Measurements from ENCODE around the gene PDE3A. TPM values are rescaled to one million over a fixed set of nuclear protein-coding genes. Genes with fewer than 3 reads are reported as not detected.

PDE3A gene
- total RNA-seq, 1 experiment from 2014 or later, result 0.12 TPM

GRCh38 chr12:20370014-20370386 lies 1.7 kb downstream of the PDE3A start (continued):
- TF ChIP-seq ZFX (IDR thresholded peaks at IDR 0.05), result no peak
- no peak for TF ChIP-seq RAD21 (IDR thresholded peaks at IDR 0.05; ENCODE audit: low read depth)
- TF ChIP-seq SIN3A (IDR thresholded peaks at IDR 0.05; ENCODE audit: low read depth), result no peak
- TF ChIP-seq YY1 (IDR thresholded peaks at IDR 0.05; ENCODE audit: extremely low read depth, insufficient replicate concordance, low read depth, low read length), result no peak
- no peak for TF ChIP-seq POLR2A (IDR thresholded peaks at IDR 0.05; ENCODE audit: borderline replicate concordance, extremely low read depth, insufficient read depth, insufficient read length)
- TF ChIP-seq EGR1 (IDR thresholded peaks at IDR 0.05; ENCODE audit: low read depth), result no peak

GRCh38 chr12:20370866-20371519 lies 2.7 kb downstream of the PDE3A start:
- DNase-seq (ENCODE audit: low read depth, low spot score) (no peak), ATAC-seq (no peak)
- no peaks in the 10 kb centered on the region for H3K9me2 ChIP-seq (ENCODE audit: insufficient read depth)
- POLR2A ChIA-PET, result no interaction called here
- no peaks in the 10 kb centered on the region for H3K79me2 ChIP-seq (ENCODE audit: insufficient read depth, low read length)
- H3K4me1 ChIP-seq (ENCODE audit: control insufficient read depth in 1 of 2, insufficient read depth in 2 of 2, low read length in 2 of 2), result no peaks in the 10 kb centered on the region; a peak in 1 of 4 replicates
- H3K4me3 ChIP-seq (replicated peaks in 1 of 2; ENCODE audit: low read depth in 1 of 2, low read length in 2 of 2), result no peak overlapping the region
- H3K27ac ChIP-seq (ENCODE audit: low read depth, low read length), result no peak overlapping the region
- intact Hi-C loops (cut with micrococcal nuclease), result no loop called here
- RAD21 ChIA-PET (ENCODE audit: low non-redundant PET in 1 of 2, low total read pairs in 2 of 2, uncharacterized antibody in 2 of 2, unreplicated experiment in 2 of 2), result interaction anchor here in 1 of 2 experiments (0.9 kb wide), 1 partner anchor 456 kb away, joined by 5 read pairs; no protein-coding TSS in a partner anchor
- no peaks in the 10 kb centered on the region for H3K36me3 ChIP-seq (ENCODE audit: control insufficient read depth in 1 of 2, insufficient read depth in 2 of 2, low read length in 2 of 2)
- TF ChIP-seq EGR1 (IDR thresholded peaks at IDR 0.05; ENCODE audit: low read depth), result no peak
- BruUV-seq (replicated peaks), result no TSS peak
- no peak overlapping the region for H2AFZ ChIP-seq (ENCODE audit: low read depth, low read length, poor library complexity, severe bottlenecking)
- H4K20me1 ChIP-seq (ENCODE audit: insufficient read depth), result no peaks in the 10 kb centered on the region
- CTCF ChIA-PET, result no interaction called here
- 0 out of 2 replicates have a peak, but pooled peaks cover 4% of the 10 kb centered on the region for H3K27me3 ChIP-seq (ENCODE audit: insufficient read depth, low read length)
- H3K4me2 ChIP-seq (ENCODE audit: low read length), result no peak overlapping the region
- no peaks in the 10 kb centered on the region for H3K9me3 ChIP-seq (ENCODE audit: control insufficient read depth in 1 of 2, insufficient read depth in 1 of 2, low read depth in 1 of 2, low read length in 2 of 2)
- H3K9ac ChIP-seq (ENCODE audit: low read length), result no peak overlapping the region

GRCh38 chr12:20372326-20373096 lies 4.2 kb downstream of the PDE3A start:
- no peak for DNase-seq (ENCODE audit: low read depth, low spot score)
- TF ChIP-seq ZBTB33 (IDR thresholded peaks at IDR 0.05; ENCODE audit: extremely low read depth, insufficient replicate concordance, low read length) (no peak), CTCF (IDR thresholded peaks at IDR 0.05 in 2 of 3, conservative IDR thresholded peaks at IDR 0.05 in 1 of 3; ENCODE audit: borderline replicate concordance in 1 of 3, insufficient read depth in 1 of 3, low read depth in 2 of 3, low read length in 2 of 3) (no peak), ELF1 (IDR thresholded peaks at IDR 0.05; ENCODE audit: borderline replicate concordance, low read depth) (no peak), EZH2 (IDR thresholded peaks at IDR 0.05) (no peak), MAX (IDR thresholded peaks at IDR 0.05) (no peak), TCF7L2 (IDR thresholded peaks at IDR 0.05; ENCODE audit: borderline replicate concordance, extremely low read depth, insufficient read depth, insufficient read length) (no peak), JUND (IDR thresholded peaks at IDR 0.05) (no peak)
- CTCF ChIA-PET, result no interaction called here
- intact Hi-C loops (cut with micrococcal nuclease), result no loop called here
- RAD21 ChIA-PET (ENCODE audit: low non-redundant PET in 1 of 2, low total read pairs in 2 of 2, uncharacterized antibody in 2 of 2, unreplicated experiment in 2 of 2), result no interaction called here
- Histone ChIP-seq H3K36me3 (ENCODE audit: control insufficient read depth in 1 of 2, insufficient read depth in 2 of 2, low read length in 2 of 2) (no peaks in the 10 kb centered on the region), H3K27ac (ENCODE audit: low read depth, low read length) (no peak overlapping the region), H3K27me3 (ENCODE audit: insufficient read depth, low read length) (0 out of 2 replicates have a peak, but pooled peaks cover 4% of the 10 kb centered on the region), H3K9me3 (ENCODE audit: control insufficient read depth in 1 of 2, insufficient read depth in 1 of 2, low read depth in 1 of 2, low read length in 2 of 2) (no peaks in the 10 kb centered on the region), H3K9me2 (ENCODE audit: insufficient read depth) (no peaks in the 10 kb centered on the region), H3K4me3 (replicated peaks in 1 of 2; ENCODE audit: low read depth in 1 of 2, low read length in 2 of 2) (no peak overlapping the region), H4K20me1 (ENCODE audit: insufficient read depth) (no peaks in the 10 kb centered on the region), H3K9ac (ENCODE audit: low read length) (no peak overlapping the region), H3K4me1 (ENCODE audit: control insufficient read depth in 1 of 2, insufficient read depth in 2 of 2, low read length in 2 of 2) (no peaks in the 10 kb centered on the region; a peak in 1 of 4 replicates), H3K79me2 (ENCODE audit: insufficient read depth, low read length) (no peaks in the 10 kb centered on the region), H2AFZ (ENCODE audit: low read depth, low read length, poor library complexity, severe bottlenecking) (no peak overlapping the region), H3K4me2 (ENCODE audit: low read length) (no peak overlapping the region)
- no peak for ATAC-seq
- no TSS peak for BruUV-seq (replicated peaks)
- POLR2A ChIA-PET, result no interaction called here

Data from HCT116 (cell line).